Measurements from ENCODE around the gene KIF20A.
"Not testable (repeated sequence)": the region's sequence is repeated elsewhere in the genome, so short reads cannot be mapped to it uniquely, and the experiment has no call there.

Gene KIF20A

GRCh38 chr5:138178516-138179276 lies at the start of gene KIF20A, which contains the start of gene BRD8:
Gene KIF20A, plus strand, starts transcription at chr5:138179112. Its CDS starts 569 bp downstream, at chr5:138179681.
Gene BRD8, minus strand, starts transcription at chr5:138178630. Its CDS starts 16 bp downstream, at chr5:138178614.
- DNase-seq (ENCODE audit: low spot score) = peak; percentile 98

DNA sequence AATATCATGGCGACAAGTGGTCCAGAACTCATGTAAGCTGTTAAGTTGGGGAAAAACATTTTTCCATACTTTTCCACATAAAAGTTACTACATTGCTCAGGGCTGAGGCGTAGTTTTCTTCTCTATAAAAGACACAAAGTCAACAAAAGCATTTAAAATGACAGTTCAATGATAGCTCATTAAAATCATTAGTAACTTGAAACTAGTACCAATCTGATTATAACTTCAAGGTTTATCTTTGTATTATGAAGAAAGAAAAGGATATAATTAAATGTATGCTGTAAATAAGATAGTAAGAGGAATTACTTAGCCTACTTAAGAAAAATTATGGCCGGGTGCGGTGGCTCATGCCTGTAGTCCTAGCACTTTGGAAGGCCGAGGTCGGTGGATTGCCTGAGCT lies 49.6 kb upstream of the KIF20A start:
- no peak for DNase-seq (ENCODE audit: low spot score)

DNA sequence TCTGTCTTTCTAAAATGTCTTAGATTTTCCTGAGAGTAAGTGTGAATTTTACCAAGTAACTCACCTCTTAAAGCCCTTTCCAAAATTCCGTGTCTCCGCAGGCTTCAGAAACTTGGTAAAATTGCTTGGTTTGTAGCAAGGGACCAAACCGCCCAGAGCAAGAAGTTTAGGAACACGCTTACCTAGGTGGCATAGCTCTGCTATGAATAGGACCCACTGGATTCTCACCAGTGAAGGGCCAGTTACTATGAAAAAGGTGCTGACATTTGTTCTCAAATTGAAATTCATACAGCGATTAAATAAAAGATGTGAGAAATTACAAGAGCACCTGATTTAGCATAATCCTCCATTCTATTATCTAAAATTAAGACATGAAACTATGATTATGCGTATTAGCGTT lies 46.4 kb upstream of the KIF20A start:
- no peak for DNase-seq (ENCODE audit: low spot score)

- DNase-seq (ENCODE audit: low spot score) = peak; percentile 86
These were observed 39.7 kb upstream of the KIF20A start, which contains the start of gene NME5 for GRCh38 chr5:138138949-138139780. Gene NME5, minus strand, starts transcription at chr5:138139428. Its CDS starts 648 bp downstream, at chr5:138138780.

- no peak for DNase-seq (ENCODE audit: low spot score)
These were observed 39.2 kb upstream of the KIF20A start for GRCh38 chr5:138139781-138140090.

- no peak for DNase-seq (ENCODE audit: low spot score)
These were observed 38.6 kb upstream of the KIF20A start for GRCh38 chr5:138140268-138140667.

DNA sequence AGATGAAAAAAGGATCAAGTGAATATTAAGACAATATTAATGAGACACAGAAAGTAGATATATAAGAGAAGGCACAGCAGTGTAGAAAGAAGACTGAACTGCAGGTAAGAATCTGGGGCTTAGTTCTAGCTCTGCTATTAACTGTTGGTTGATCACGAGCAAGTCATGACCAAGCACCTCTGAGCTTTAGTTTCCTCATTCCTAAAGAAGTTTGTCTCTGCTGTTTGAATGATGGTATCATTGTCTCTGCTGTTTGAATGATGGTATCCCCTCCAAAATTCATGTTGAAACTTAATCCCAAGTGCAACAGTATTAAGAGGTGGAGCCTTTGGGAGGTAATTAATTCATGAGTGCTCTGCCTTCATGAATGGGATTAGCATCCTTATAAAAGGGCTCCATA lies 37.2 kb upstream of the KIF20A start:
- DNase-seq (ENCODE audit: low spot score) = no peak

- DNase-seq (ENCODE audit: low spot score) = not testable (repeated sequence)
These were observed 35.3 kb upstream of the KIF20A start for GRCh38 chr5:138143578-138143977.

DNA sequence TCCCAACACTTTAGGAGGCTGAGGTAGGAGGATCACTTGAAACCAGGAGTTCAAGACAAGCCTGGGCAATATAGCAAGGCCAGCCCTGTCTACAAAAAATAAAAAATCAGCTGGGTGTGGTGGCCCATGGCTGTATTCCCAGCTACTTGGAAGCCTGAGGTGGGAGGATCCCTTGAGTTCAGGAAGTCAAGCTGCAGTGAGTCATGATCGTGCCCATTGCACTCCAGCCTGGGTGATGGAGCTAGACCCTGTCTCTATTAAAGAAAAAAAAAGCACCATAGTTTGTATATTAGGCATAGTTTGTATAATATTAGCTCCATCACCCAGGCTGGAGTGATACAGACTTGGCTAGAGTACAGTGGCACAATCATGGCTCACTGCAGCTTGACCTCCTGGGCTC lies 30.1 kb upstream of the KIF20A start:
- DNase-seq (ENCODE audit: low spot score) = no peak

DNA sequence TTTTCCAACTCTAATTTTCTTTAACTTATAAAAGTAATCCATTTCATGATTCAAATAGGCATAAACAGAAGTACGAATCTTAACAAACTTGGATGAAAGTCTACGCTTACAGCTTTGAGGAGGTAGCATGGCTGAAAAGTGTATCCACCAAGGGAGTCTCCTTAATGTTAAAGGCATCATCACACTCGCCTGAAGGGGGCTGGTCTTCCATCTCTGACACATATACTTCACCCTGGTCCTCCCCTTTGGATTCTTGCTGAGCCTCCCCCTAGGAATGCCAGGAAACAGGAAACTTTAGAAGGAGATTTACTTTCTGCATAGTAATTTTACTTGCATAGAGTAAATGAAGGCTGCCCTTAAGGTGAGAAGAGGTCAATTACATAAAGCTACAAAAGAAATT lies 29.4 kb upstream of the KIF20A start:
- no peak for DNase-seq (ENCODE audit: low spot score)

DNA sequence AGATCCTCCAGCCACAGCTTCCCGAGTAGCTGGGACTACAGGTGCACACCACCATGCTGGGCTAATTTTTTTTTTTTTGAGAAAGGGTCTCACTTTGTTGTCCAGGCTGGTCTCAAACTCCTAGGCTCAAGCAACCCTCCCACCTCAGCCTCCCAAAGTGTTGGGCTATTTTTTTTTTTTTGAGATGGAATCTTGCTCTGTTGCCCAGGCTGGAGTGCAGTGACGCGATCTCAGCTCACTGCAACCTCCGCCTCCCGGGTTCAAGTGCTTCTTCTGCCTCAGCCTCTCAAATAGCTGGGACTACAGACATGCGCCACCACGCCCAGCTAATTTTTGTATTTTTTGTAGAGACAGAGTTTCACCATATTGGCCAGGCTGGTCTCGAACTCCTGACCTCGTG lies 22.9 kb upstream of the KIF20A start:
- not testable (repeated sequence) for DNase-seq (ENCODE audit: low spot score)

DNA sequence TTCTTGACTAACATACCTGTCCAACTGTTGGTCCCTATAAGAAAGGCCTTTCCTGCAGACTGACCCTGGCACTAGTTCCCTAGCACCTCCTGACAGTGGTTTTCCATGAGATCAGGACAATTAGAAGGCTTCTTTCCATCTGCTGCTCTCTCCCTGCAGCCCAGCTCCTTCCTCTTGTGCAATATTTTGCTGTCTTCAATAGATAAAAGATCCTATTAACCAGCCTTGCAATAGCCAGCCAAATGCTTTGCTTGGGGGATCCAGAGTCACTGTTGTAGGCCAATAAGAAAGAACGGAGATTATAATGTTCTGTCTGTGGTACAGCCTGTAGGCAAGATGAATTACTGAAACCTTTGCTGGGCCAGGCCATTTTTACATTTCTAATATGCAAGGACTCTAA lies 21.3 kb upstream of the KIF20A start:
- no peak for DNase-seq (ENCODE audit: low spot score)

- DNase-seq (ENCODE audit: low spot score) = peak; percentile 26
These were observed 19.2 kb upstream of the KIF20A start for GRCh38 chr5:138159666-138160065.

DNA sequence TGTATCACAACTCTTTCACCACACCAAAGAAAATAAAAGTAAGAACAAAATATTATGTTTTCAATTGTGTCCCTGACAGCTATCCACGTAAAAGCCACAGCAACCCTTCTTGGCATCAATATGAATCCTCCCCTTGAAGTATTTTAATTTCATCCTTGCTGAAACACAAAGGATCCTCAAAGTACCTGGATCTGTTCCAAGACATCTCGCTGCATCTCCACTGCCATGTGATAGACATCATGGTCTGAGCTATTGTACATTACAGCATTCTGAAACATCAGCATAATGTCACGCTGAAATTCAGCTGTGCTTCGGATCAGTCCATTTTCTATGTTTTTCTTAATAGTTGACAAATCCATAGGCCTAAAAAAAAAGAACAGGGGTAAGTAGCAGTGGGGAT lies 18.2 kb upstream of the KIF20A start:
- DNase-seq (ENCODE audit: low spot score) = no peak

DNA sequence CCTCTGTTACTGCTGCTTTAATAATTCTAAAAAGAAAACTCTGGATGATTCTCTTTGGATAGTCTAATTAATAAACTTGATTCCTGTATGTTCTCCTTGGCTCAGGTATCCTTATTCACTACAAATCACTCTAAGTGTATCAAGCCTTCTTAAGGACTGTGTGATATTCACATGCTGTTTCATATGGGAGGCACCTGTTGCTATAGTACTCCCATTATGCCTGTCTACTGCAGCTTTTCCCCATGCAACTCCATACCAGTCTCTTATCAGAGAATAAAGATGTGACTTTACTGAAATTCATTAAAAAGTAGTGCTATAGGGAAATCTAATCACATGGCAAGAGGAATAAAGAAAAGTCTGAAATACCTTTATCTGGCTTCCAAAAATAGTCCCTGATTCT lies 15.2 kb upstream of the KIF20A start:
- DNase-seq (ENCODE audit: low spot score) = no peak

DNA sequence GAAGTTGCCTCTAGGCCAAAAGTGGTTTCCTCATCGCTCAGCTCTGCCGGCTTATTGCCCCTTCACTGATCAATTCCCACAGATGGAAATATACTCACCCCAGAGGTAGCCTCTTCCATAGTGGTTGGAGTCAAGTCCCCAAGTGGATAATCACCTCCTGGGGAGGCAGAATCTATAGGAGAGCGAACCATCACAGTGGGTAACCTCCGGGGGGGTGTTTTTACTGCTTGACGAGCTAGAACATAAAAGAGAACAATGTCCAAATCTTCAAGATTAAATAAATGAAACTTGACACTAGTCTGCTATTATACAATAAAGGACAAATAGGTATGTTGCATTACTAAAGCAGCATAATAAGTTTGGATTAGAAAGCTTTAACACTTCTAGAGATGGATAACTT lies 9.8 kb upstream of the KIF20A start:
- DNase-seq (ENCODE audit: low spot score) = no peak

DNA sequence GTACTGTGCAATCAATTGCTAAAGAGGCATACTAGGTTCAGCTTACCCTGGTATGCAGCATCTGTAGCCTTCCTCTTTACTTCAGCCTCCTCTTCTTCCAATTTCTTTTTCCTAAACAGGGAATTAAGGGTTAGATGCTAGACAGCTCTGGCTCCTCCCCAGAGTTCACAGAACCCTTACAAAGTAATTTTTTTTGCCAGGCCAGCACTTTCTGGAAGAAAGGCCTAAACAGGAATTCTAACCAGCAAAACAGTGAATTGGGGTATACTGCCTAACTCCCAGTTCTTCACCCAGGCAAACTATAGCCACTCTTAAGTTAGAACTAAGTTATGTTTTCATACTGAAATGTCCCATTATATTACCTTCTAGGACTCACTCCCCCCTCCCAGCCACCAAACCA lies 8.6 kb upstream of the KIF20A start:
- no peak for DNase-seq (ENCODE audit: low spot score)

DNA sequence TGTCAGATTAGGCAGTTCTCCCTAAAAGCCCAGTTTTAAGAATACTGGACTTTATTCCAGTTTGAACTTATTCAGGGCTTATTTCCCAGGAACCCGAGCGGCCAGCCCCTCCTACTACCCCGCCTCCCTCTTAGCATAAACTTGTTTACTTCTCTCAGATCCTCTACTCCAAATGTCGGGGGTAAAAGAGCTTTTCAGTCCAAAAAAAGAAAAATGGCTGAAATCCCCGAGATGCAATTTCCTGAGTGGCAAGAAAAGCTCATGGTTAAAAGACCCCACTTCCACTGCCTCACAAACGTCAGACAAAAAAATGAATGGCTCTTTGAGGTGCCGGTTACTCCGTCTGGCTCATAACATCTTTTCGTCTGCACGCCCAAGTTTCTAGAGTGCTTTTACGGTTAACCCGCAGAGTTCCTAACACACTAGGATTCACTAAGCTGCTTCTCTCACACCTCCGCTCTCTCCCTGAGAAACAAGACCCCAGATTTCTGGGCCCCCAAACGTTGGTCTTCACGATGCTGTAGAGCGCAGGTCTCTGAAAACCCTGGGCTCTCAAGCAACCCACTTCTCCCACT lies 884 bp upstream of the KIF20A start:
- peak; percentile 56 for DNase-seq (ENCODE audit: low spot score)

- no peak for DNase-seq (ENCODE audit: low spot score)
These were observed 455 bp downstream of the KIF20A start for GRCh38 chr5:138179277-138179857.

- peak; percentile 23 for DNase-seq (ENCODE audit: low spot score)
These were observed 1.4 kb downstream of the KIF20A start for GRCh38 chr5:138180183-138180782.

DNA sequence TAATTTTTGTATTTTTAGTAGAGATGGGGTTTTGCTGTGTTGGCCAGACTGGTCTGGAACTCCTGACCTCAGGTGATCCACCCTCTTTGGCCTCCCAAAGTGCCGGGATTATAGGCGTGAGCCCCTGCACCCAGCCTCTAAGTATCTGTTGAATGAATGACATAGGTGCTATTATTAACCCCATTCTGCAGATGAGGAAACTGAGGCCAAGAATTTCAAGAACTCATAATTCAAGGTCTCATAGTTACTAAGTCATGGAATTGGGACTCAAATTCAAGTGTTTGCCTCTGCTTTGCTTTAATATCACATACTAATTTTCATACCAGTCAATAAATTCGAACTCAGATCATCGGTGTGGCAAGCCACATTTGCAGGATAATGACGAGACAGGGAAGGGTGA lies 1.9 kb downstream of the KIF20A start:
- DNase-seq (ENCODE audit: low spot score) = no peak

DNA sequence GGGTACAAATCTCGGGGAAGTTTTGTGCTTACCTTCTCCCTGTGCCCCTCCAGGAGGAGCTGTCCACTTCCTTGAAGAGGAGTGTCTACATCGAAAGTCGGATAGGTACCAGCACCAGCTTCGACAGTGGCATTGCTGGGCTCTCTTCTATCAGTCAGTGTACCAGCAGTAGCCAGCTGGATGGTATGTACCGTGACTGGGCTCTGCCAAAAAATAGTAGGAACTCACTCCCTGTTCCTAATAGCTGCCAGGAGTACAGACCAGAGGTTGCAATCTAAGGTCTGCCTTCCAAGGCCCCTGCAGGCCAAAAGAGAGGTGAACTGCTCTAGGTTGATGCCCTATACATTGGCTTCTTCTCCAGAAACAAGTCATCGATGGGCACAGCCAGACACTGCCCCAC lies 3.9 kb downstream of the KIF20A start:
- no peak for DNase-seq (ENCODE audit: low spot score)
